OCI-M1 (cell line): Measurements from ENCODE around the gene TAC1.
"Not testable (repeated sequence)": the region's sequence is repeated elsewhere in the genome, so short reads cannot be mapped to it uniquely, and the experiment has no call there.

Source experiments
- DNase-seq: peaks from one replicate; lab custom pipeline; 2025; lab: John Stamatoyannopoulos, UW

Gene TAC1, protein sequence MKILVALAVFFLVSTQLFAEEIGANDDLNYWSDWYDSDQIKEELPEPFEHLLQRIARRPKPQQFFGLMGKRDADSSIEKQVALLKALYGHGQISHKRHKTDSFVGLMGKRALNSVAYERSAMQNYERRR

GRCh38 chr7:97731736-97732564, at the start of gene TAC1:
TSS of gene TAC1 (plus strand) at chr7:97732086. CDS start at chr7:97732613, 527 bp downstream.
- no peak for DNase-seq

DNA sequence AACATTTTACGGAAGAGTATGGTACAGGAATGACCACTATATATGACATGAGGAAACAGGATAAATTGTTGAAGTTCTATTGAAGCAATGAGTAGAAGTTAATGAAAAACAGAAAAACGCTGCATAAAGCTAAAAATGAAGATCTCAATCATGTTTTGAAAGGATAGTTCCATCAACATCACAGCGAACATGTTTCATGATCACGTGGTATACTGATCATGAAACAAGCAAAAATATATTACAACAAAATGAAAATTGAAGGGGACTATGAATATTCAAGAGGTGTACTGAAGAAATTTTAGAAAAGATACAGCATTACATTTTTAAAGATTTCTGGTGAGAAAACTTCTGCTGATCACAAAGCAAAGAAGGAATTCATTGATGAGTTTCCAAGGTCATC, 45.9 kb upstream of the TAC1 start:
- no peak for DNase-seq

DNA sequence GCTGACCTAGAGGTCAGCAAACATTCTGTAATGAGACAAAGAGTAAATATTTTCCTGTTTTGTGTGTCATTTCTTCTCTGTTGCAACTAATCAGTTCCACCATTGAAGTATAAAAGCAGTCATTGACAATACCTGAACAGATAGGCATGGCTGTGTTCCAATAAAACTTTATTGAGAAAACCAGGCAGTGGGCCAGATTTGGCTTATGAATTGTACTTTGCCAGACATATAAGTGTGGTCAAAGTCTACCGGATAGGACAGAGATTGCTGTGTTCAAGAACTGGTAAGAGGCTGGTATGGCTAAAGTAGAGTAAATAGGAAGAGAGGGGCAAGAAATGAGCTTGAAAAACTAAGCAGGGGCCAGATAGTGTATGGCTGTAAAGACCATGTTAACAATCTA, 38.3 kb upstream of the TAC1 start:
- no peak for DNase-seq

- DNase-seq = no peak
These were observed 37.5 kb upstream of the TAC1 start for GRCh38 chr7:97694355-97694754.

- no peak for DNase-seq
These were observed 34.5 kb upstream of the TAC1 start for GRCh38 chr7:97697396-97697795.

- DNase-seq = no peak
These were observed 9.5 kb upstream of the TAC1 start for GRCh38 chr7:97722386-97722785.

- no peak for DNase-seq
These were observed 834 bp downstream of the TAC1 start for GRCh38 chr7:97732565-97733275.

DNA sequence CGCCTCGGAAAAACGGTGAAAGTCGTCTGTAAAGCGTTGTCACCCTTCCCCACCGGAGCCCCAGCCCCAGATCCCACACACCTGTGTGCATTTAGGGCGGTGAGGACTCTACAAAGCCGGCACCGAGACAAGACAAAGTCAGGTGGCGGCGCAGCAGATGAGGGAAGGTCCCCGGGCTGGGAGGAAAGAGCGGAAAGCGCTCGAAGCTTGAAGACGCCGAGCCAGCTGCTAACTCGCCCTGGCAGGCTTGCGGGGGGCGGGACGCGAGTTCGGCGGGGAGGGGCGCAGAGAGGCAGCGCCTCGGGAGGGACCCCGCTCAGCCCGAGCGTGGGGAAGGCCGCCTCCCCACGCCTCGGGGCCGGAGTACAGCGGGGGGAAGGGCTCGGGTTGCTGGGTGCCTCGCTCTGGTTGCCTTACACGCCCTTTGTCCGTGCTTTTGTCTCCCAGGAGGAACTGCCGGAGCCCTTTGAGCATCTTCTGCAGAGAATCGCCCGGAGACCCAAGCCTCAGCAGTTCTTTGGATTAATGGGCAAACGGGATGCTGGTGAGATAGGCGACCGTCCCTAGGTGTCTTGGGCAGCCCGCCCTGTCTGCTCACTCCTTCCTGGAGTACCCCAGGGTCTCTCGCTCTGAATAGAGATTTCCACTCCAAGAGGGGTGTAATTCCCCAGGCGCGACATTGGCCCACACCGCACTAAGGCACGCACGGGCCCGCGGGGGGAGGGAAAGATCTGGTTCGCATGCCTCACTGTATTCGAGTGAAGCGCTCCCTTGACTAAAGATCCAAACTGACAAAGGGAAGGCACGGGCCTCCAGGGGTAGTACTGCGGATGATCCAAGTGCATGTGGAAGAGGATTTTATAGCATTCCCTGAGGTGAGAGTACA, 1.6 kb downstream of the TAC1 start:
- no peak for DNase-seq

- DNase-seq = no peak
These were observed 2.4 kb downstream of the TAC1 start for GRCh38 chr7:97734255-97734654.

- no peak for DNase-seq
These were observed 3.2 kb downstream of the TAC1 start for GRCh38 chr7:97735075-97735474.

DNA sequence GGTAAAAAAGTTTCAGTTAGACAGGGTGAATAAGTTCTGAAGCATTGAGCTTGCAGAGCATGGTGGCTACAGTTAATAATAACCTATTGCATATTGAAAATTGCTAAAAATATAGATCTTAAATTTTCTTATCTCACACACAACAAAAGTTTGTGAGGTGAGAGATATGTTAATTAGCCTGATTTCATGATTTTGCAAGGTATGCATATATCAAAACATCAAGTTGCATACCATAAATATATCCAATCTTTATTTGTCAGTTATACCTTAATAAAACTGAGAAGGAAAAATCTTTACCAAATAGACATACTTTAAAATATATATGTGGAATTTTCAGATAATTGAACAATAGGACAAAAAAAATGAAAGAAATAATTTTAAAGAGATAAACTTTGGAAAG, 16.6 kb downstream of the TAC1 start:
- no peak for DNase-seq

DNA sequence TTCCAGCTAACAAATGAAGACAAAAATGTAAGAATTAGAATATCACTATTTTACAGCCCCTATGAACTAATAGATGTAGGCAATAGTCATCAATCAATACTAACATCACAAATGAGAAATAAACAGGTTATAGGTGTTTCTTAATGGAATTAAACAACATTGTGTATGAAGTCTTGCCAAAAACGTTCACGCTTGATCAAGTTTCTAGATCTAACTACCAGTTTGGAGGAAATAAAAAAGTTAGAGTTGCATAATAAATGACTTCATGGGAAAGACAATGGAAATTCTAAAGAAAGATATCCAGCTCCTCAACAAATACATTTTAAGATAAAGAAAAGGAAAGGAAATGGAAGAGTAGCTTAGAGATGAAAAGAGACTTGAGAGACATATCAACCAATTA, 19.7 kb downstream of the TAC1 start:
- no peak for DNase-seq

GRCh38 chr7:97752215-97752614, 20.3 kb downstream of the TAC1 start:
- DNase-seq = no peak

GRCh38 chr7:97757824-97758223, 25.9 kb downstream of the TAC1 start:
- no peak for DNase-seq

DNA sequence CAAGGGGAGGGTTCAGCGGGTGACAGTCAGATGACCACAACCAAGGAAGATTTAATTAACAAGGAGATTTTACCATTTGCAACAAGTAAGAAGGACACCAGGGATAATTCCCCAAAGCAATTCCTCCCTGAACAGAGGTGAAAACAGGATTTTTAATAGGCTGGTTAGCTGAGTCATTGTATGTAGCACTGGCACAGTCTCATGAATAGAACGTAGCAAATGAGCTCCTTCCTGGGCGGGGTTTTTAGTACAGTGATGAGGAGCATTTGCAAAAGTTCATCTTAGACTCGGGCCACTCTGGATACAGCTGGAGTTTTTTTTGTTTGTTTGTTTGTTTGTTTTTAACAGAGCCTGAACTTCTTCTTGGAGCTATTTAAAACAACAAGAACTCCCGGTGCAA, 39.0 kb downstream of the TAC1 start:
- DNase-seq = peak; percentile 68

GRCh38 chr7:97771576-97771975, 39.7 kb downstream of the TAC1 start:
- DNase-seq = no peak

- no peak for DNase-seq
These were observed 40.4 kb downstream of the TAC1 start for GRCh38 chr7:97772045-97772901.

GRCh38 chr7:97786398-97786797, 54.5 kb downstream of the TAC1 start:
- DNase-seq = not testable (repeated sequence)
